H9 (cell line): Measurements from ENCODE around the gene ABR. TPM values are rescaled to one million over a fixed set of nuclear protein-coding genes. Genes with fewer than 3 reads are reported as not detected.
A peak's percentile ranks its signal among the peaks of the same experiment; 100 is the strongest.

ENCODE experiments used
- DNase-seq: peaks from one replicate; pipeline ENCODE4 v3.0.0-alpha.2; 2017
- H2AFZ ChIP-seq: one replicate; pipeline ENCODE4 v1.6.1; 2013; ENCODE audit warnings: mild to moderate bottlenecking, low read length, control low read depth, moderate library complexity
- H2AK5ac ChIP-seq: 2 replicates; pipeline ENCODE4 v1.6.1; 2013; ENCODE audit warnings: low read length, control low read depth, mixed read lengths; ENCODE audit not compliant: insufficient read length
- H2BK120ac ChIP-seq: one replicate; pipeline ENCODE4 v1.6.1; 2013; ENCODE audit warnings: low read depth, mild to moderate bottlenecking, low read length, control low read depth, inconsistent platforms; ENCODE audit not compliant: poor library complexity, severe bottlenecking
- H2BK12ac ChIP-seq: 2 replicates; pipeline ENCODE4 v1.6.1; 2013; ENCODE audit warnings: low read length, control low read depth, mixed read lengths, low read depth; ENCODE audit not compliant: insufficient read length
- H2BK15ac ChIP-seq: 2 replicates; pipeline ENCODE4 v1.6.1; 2013; ENCODE audit warnings: low read depth, low read length, control low read depth
- H2BK20ac ChIP-seq: one replicate; pipeline ENCODE4 v1.6.1; 2013; ENCODE audit warnings: low read depth, mild to moderate bottlenecking, low read length, control low read depth, inconsistent platforms; ENCODE audit not compliant: poor library complexity, severe bottlenecking
- H2BK5ac ChIP-seq: 2 replicates; pipeline ENCODE4 v1.6.1; 2013; ENCODE audit warnings: low read length, control low read depth, mixed read lengths; ENCODE audit not compliant: insufficient read length
- H3K14ac ChIP-seq: 2 replicates; pipeline ENCODE4 v1.6.1; 2013; ENCODE audit warnings: low read length, control low read depth; ENCODE audit not compliant: insufficient read depth
- H3K18ac ChIP-seq: 2 replicates; pipeline ENCODE4 v1.6.1; 2013; ENCODE audit warnings: low read depth, mild to moderate bottlenecking, mixed read lengths, low read length, control low read depth; ENCODE audit not compliant: insufficient read length
- H3K23ac ChIP-seq: 2 replicates; pipeline ENCODE4 v1.6.1; 2013; ENCODE audit warnings: low read length, control low read depth, mixed read lengths, low read depth; ENCODE audit not compliant: insufficient read length
- H3K23me2 ChIP-seq: 2 replicates; pipeline ENCODE4 v1.6.1; 2013; ENCODE audit warnings: low read depth, mild to moderate bottlenecking, mixed read lengths, low read length, control low read depth; ENCODE audit not compliant: insufficient read length, poor library complexity, severe bottlenecking
- H3K27ac ChIP-seq: 2 replicates; pipeline ENCODE4 v1.5.1; 2013; ENCODE audit warnings: low read length, control low read depth, mixed read lengths, low read depth; ENCODE audit not compliant: insufficient read length
- H3K27me3 ChIP-seq: 2 replicates; pipeline ENCODE4 v1.6.1; 2013; ENCODE audit warnings: low read length, control low read depth, inconsistent platforms; ENCODE audit not compliant: insufficient read depth
- H3K4ac ChIP-seq: 2 replicates; pipeline ENCODE4 v1.6.1; 2013; ENCODE audit warnings: low read depth, mild to moderate bottlenecking, control low read depth, inconsistent platforms, low read length, moderate library complexity
- H3K4me1 ChIP-seq: 2 replicates; pipeline ENCODE4 v1.6.1; 2013; ENCODE audit warnings: low read length, control low read depth, inconsistent platforms; ENCODE audit not compliant: insufficient read depth
- H3K4me2 ChIP-seq: 2 replicates; pipeline ENCODE4 v1.6.1; 2013; ENCODE audit warnings: low read length, control low read depth, mixed read lengths; ENCODE audit not compliant: insufficient read length, insufficient read depth
- H3K56ac ChIP-seq: 2 replicates; pipeline ENCODE4 v1.6.1; 2013; ENCODE audit warnings: low read depth, mild to moderate bottlenecking, mixed read lengths, low read length, control low read depth; ENCODE audit not compliant: insufficient read length
- H3K79me1 ChIP-seq: 2 replicates; pipeline ENCODE4 v1.6.1; 2013; ENCODE audit warnings: low read depth, mild to moderate bottlenecking, moderate library complexity, low read length, control low read depth, inconsistent platforms; ENCODE audit not compliant: insufficient read depth, poor library complexity, severe bottlenecking
- H3K79me2 ChIP-seq: 2 replicates; pipeline ENCODE4 v1.6.1; 2013; ENCODE audit warnings: low read length, control low read depth, inconsistent platforms; ENCODE audit not compliant: insufficient read depth
- H3K9ac ChIP-seq: 2 replicates; pipeline ENCODE4 v1.6.1; 2013; ENCODE audit warnings: low read length, control low read depth, mixed read lengths; ENCODE audit not compliant: insufficient read length; ENCODE audit errors: extremely low read depth
- H3K9me3 ChIP-seq: one replicate; pipeline ENCODE4 v1.6.1; 2013; ENCODE audit warnings: low read depth, low read length, inconsistent platforms; ENCODE audit not compliant: control insufficient read depth
- H3T11ph ChIP-seq: one replicate; pipeline ENCODE4 v1.6.1; 2013; ENCODE audit warnings: mild to moderate bottlenecking, low read length, control low read depth, inconsistent platforms
- H4K20me1 ChIP-seq: one replicate; pipeline ENCODE4 v1.6.1; 2013; ENCODE audit not compliant: control insufficient read depth, insufficient read length, insufficient read depth
- H4K5ac ChIP-seq: 2 replicates; pipeline ENCODE4 v1.6.1; 2013; ENCODE audit warnings: low read depth, mild to moderate bottlenecking, mixed read lengths, low read length, control low read depth; ENCODE audit not compliant: insufficient read length
- H4K8ac ChIP-seq: replicated peaks from 2 replicates; pipeline ENCODE4 v1.6.1; 2013; ENCODE audit warnings: low read length, control low read depth, mixed read lengths, low read depth; ENCODE audit not compliant: insufficient read length
- H4K91ac ChIP-seq: 2 replicates; pipeline ENCODE4 v1.6.1; 2013; ENCODE audit warnings: low read depth, mild to moderate bottlenecking, moderate library complexity, mixed read lengths, low read length, control low read depth; ENCODE audit not compliant: insufficient read length
- H3K27ac Mint-ChIP-seq, 3 experiments: 2 replicates in 2 of 3; 3 replicates in 1 of 3; pipeline ENCODE4 v1.8.0; 2020 to 2021; ENCODE audit warnings: mixed read lengths in 3 of 3, mild to moderate bottlenecking in 1 of 3, moderate library complexity in 1 of 3
- H3K27me3 Mint-ChIP-seq: 2 replicates; pipeline ENCODE4 v1.8.0; 2021; ENCODE audit warnings: low read depth, mild to moderate bottlenecking, moderate library complexity, mixed read lengths
- H3K36me3 Mint-ChIP-seq, 3 experiments: 2 replicates in 2 of 3; 3 replicates in 1 of 3; pipeline ENCODE4 v1.8.0; 2020 to 2021; ENCODE audit warnings: low read depth in 3 of 3, mixed read lengths in 3 of 3; ENCODE audit not compliant: insufficient read depth in 1 of 3
- H3K4me1 Mint-ChIP-seq, 2 experiments: 2 replicates each; pipeline ENCODE4 v1.8.0; 2020; ENCODE audit warnings: mixed read lengths in 2 of 2
- H3K4me3 Mint-ChIP-seq, 2 experiments: 2 replicates in 1 of 2; 3 replicates in 1 of 2; pipeline ENCODE4 v1.8.0; 2020 to 2021; ENCODE audit warnings: mild to moderate bottlenecking in 2 of 2, mixed read lengths in 2 of 2, moderate library complexity in 1 of 2
- H3K9me3 Mint-ChIP-seq, 2 experiments: 2 replicates in 1 of 2; 3 replicates in 1 of 2; pipeline ENCODE4 v1.8.0; 2020; ENCODE audit warnings: mild to moderate bottlenecking in 2 of 2, mixed read lengths in 2 of 2, moderate library complexity in 1 of 2
- CTCF ChIP-seq: fragments of 200-600 bp; sonication (generic); conservative IDR thresholded peaks from 3 replicates; pipeline ENCODE4 v1.8.0; 2021; ENCODE audit warnings: antibody characterized with exemption, mild to moderate bottlenecking
- WGBS: extraction: QIAGEN DNeasy Blood & Tissue Kit; methylation state at CpG from one replicate; pipeline ENCODE4 v1.1.7; 2013; ENCODE audit warnings: missing lambda C conversion rate, low lambda C conversion rate, mixed read lengths; ENCODE audit not compliant: insufficient read length; ENCODE audit errors: extremely low coverage; 5-methylcytosine and 5-hydroxymethylcytosine counted together
- total RNA-seq: library from RNA; stranded (reverse); gene quantifications from 2 replicates; pipeline ENCODE4 v1.2.1, GENCODE V29; 2021

Gene ABR
- total RNA-seq, 1 experiment from 2014 or later = 34.7 TPM

- no peak overlapping the region for H2BK15ac ChIP-seq
- Mint-ChIP-seq H3K27ac (peak overlapping the region; percentile 27 to 85 (median 48); a peak in 3 of 7 replicates), H3K9me3 (no peaks in the 10 kb centered on the region), H3K4me3 (peak overlapping the region in 1 of 2 experiments; percentile 38; a peak in 2 of 5 replicates), H3K36me3 (peaks cover 9 to 17% (median 12%) of the 10 kb centered on the region in 3 experiments; a peak in 6 of 7 replicates), H3K4me1 (peaks cover 3 to 12% of the 10 kb centered on the region in 2 experiments), H3K27me3 (no peaks in the 10 kb centered on the region; the same call in 1 of the 2 replicates)
- no peak overlapping the region for H3T11ph ChIP-seq
- H3K27me3 ChIP-seq = no peaks in the 10 kb centered on the region
- H3K4me2 ChIP-seq = no peak overlapping the region
- no peak overlapping the region for H3K23ac ChIP-seq
- H2BK5ac ChIP-seq = no peak overlapping the region
- no peak overlapping the region for H4K5ac ChIP-seq
- H3K23me2 ChIP-seq = no peaks in the 10 kb centered on the region
- H2BK20ac ChIP-seq = no peak overlapping the region
- H3K9me3 ChIP-seq = no peaks in the 10 kb centered on the region
- H3K79me1 ChIP-seq = no peaks in the 10 kb centered on the region
- WGBS = no CpG with 5 or more reads among the region's 19 CpGs
- H2AFZ ChIP-seq = no peak overlapping the region
- no peak overlapping the region for H2BK120ac ChIP-seq
- H3K27ac ChIP-seq = no peak overlapping the region
- no peaks in the 10 kb centered on the region for H4K20me1 ChIP-seq
- H3K4ac ChIP-seq = no peak overlapping the region
- H3K9ac ChIP-seq = no peak overlapping the region
- no peak for TF ChIP-seq CTCF
- H3K18ac ChIP-seq = no peak overlapping the region
- no peak for DNase-seq
- H3K14ac ChIP-seq = no peak overlapping the region; the same call in 1 of the 2 replicates
- no peaks in the 10 kb centered on the region for H3K79me2 ChIP-seq
- no peak overlapping the region for H2AK5ac ChIP-seq
- H2BK12ac ChIP-seq = no peak overlapping the region
- H3K56ac ChIP-seq = no peak overlapping the region
- no peaks in the 10 kb centered on the region; the same call in 1 of the 2 replicates for H3K4me1 ChIP-seq
- no peak overlapping the region for H4K91ac ChIP-seq
- H4K8ac ChIP-seq = no peak overlapping the region
Measured at GRCh38 chr17:1090465-1091189, 89.2 kb downstream of the ABR start.
